ENCODE data around the gene SCAP. TPM values are rescaled to one million over a fixed set of nuclear protein-coding genes. Genes with fewer than 3 reads are reported as not detected.

SCAP gene
- total RNA-seq, 4 donors from 2014 or later, result 32.6 to 87.2 (median 43.9) TPM

- TF ChIP-seq, protein P1, sequence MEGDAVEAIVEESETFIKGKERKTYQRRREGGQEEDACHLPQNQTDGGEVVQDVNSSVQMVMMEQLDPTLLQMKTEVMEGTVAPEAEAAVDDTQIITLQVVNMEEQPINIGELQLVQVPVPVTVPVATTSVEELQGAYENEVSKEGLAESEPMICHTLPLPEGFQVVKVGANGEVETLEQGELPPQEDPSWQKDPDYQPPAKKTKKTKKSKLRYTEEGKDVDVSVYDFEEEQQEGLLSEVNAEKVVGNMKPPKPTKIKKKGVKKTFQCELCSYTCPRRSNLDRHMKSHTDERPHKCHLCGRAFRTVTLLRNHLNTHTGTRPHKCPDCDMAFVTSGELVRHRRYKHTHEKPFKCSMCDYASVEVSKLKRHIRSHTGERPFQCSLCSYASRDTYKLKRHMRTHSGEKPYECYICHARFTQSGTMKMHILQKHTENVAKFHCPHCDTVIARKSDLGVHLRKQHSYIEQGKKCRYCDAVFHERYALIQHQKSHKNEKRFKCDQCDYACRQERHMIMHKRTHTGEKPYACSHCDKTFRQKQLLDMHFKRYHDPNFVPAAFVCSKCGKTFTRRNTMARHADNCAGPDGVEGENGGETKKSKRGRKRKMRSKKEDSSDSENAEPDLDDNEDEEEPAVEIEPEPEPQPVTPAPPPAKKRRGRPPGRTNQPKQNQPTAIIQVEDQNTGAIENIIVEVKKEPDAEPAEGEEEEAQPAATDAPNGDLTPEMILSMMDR (IDR thresholded peaks at IDR 0.05; ENCODE audit: low read depth), result no peak
Measured at GRCh38 chr3:47410801-47411646, 64.7 kb downstream of the SCAP start.

DNA sequence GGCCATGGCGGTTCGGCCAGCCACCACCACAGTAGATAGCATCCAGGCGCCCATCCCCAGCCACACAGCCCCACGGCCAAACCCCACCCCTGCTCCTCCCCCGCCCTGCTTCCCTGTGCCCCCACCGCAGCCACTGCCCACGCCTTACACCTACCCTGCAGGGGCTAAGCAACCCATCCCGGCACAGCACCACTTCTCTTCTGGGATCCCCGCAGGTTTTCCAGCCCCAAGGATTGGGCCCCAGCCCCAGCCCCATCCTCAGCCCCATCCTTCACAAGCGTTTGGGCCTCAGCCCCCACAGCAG lies 65.4 kb downstream of the SCAP start:
- TF ChIP-seq, protein P1 (IDR thresholded peaks at IDR 0.05; ENCODE audit: low read depth), result no peak

GRCh38 chr3:47409688-47410416 lies 65.9 kb downstream of the SCAP start:
- TF ChIP-seq, protein P1 (IDR thresholded peaks at IDR 0.05; ENCODE audit: low read depth), result no peak

- TF ChIP-seq, protein P1 (IDR thresholded peaks at IDR 0.05; ENCODE audit: low read depth), result no peak
Measured at GRCh38 chr3:47409284-47409683, 66.5 kb downstream of the SCAP start.

DNA sequence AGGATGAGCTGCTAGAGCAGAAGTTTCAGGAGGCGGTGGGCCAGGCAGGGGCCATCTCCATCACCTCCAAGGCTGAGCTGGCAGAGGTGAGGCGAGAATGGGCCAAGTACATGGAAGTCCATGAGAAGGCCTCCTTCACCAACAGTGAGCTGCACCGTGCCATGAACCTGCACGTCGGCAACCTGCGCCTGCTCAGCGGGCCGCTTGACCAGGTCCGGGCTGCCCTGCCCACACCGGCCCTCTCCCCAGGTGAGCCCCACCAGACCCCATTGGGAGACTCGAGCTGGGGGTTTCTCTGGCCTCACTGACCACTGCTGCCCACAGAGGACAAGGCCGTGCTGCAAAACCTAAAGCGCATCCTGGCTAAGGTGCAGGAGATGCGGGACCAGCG lies 66.9 kb downstream of the SCAP start:
- TF ChIP-seq, protein P1 (IDR thresholded peaks at IDR 0.05; ENCODE audit: low read depth), result no peak

GRCh38 chr3:47407896-47408838 lies 67.6 kb downstream of the SCAP start:
- TF ChIP-seq, protein P1 (IDR thresholded peaks at IDR 0.05; ENCODE audit: low read depth), result no peak
